ENCODE measurements around the gene ST6GALNAC2.
A peak's percentile ranks its signal among the peaks of the same experiment; 100 is the strongest.
"Not testable (repeated sequence)": the region's sequence is repeated elsewhere in the genome, so short reads cannot be mapped to it uniquely, and the experiment has no call there.

ST6GALNAC2 gene

DNA sequence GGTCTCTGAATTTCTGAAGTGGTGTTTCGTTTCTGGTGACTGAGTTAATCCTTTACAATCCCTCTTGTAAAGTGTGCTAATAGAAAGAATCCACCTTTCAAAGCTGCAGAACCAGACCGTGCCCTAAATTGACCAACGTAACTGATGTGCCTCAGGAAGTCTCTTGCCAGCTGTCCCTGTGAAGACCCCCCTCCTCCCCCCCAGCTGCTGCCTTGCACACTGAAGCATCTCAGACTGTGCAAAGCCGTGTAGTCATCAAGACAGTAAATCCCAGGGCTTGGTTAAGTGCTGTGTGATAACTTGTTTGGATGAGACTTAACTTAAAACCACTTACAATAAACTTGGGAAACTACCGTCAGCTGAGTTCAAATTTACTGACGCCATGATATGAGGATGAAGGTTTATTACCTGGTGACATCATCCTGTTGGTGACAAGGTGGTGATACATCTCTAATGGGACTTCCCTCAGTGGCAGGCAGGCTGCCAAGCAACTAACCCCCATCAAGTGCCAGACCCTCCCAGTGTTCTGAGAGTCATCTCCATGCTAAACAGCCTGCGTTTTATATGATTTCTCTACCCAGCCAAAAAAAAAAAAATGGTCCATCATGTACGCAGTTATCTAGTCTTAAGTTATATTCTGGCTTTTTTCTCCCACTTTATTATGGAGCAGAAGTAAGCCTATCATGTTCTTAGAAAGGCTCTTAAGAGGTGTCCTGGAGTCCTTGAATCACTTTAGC, 20.5 kb downstream of the ST6GALNAC2 start:
- not testable (repeated sequence) for H3K27ac ChIP-seq (ENCODE audit: low read depth, low read length); H3K9me3 ChIP-seq (ENCODE audit: control insufficient read depth in 1 of 2, low read length in 2 of 2); H3K27me3 ChIP-seq (ENCODE audit: control insufficient read depth in 1 of 2, insufficient read depth in 2 of 2, low read length in 2 of 2); H3K9ac ChIP-seq (ENCODE audit: low read depth in 1 of 2, low read length in 2 of 2); H3K4me3 ChIP-seq (ENCODE audit: low read depth in 1 of 2, low read length in 2 of 2)
- peaks cover 15 to 21% of the 10 kb centered on the region in 2 donors for H3K4me1 ChIP-seq (ENCODE audit: control insufficient read depth in 1 of 2, insufficient read depth in 2 of 2, low read length in 2 of 2)
- H3K36me3 ChIP-seq (ENCODE audit: control insufficient read depth in 1 of 2, insufficient read depth in 2 of 2, low read length in 2 of 2): peaks cover 13 to 43% of the 10 kb centered on the region in 2 donors

DNA sequence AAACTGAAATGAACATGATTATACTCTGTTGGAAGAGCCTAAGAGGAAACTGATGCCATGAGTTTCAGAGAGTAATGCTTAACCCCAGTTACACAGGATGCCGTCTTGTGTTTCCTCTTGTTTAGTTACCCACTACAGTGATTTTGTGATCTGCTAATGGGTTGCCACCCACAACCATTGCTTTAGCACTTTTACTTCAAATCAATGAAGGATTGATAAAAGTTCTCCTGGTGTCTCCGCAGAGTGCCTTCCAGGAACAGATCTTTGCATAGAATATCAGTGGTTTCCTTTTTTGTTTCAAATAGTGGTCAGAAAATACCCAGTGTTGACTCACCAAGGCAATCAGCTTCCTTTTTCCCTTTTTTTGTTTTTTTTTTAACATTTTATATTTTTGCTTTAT, 22.3 kb downstream of the ST6GALNAC2 start:
- H3K36me3 ChIP-seq (ENCODE audit: control insufficient read depth in 1 of 2, insufficient read depth in 2 of 2, low read length in 2 of 2): peaks cover 13 to 43% of the 10 kb centered on the region in 2 donors
- not testable (repeated sequence) for H3K27ac ChIP-seq (ENCODE audit: low read depth, low read length); H3K9me3 ChIP-seq (ENCODE audit: control insufficient read depth in 1 of 2, low read length in 2 of 2); H3K9ac ChIP-seq (ENCODE audit: low read depth in 1 of 2, low read length in 2 of 2); H3K4me3 ChIP-seq (ENCODE audit: low read depth in 1 of 2, low read length in 2 of 2); H3K27me3 ChIP-seq (ENCODE audit: control insufficient read depth in 1 of 2, insufficient read depth in 2 of 2, low read length in 2 of 2)
- H3K4me1 ChIP-seq (ENCODE audit: control insufficient read depth in 1 of 2, insufficient read depth in 2 of 2, low read length in 2 of 2): peaks cover 32 to 33% of the 10 kb centered on the region in 2 donors

DNA sequence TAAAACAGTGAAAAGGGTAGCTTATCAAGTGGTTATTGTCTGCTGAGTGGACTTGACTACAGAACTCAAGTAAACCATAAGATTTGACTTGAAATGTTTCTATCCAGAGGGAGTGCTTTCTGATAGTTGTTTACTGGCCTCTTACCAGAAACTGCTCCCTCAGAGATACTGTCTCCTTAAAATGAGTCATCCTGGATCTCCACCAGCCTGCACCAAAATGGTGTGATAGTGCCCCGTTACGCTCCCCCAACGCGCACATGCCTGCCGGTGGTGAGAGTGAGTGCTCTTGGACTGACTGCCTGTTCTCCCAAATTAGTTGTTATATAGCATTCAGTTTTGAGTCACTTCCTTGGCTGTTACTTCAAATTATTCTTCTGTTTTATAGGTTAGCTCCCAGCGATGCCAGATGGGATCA, 22.9 kb downstream of the ST6GALNAC2 start:
- Histone ChIP-seq H3K36me3 (ENCODE audit: control insufficient read depth in 1 of 2, insufficient read depth in 2 of 2, low read length in 2 of 2) (peaks cover 13 to 43% of the 10 kb centered on the region in 2 donors), H3K4me3 (ENCODE audit: low read depth in 1 of 2, low read length in 2 of 2) (no peak overlapping the region), H3K9me3 (ENCODE audit: control insufficient read depth in 1 of 2, low read length in 2 of 2) (no peaks in the 10 kb centered on the region), H3K9ac (ENCODE audit: low read depth in 1 of 2, low read length in 2 of 2) (no peak overlapping the region), H3K27ac (ENCODE audit: low read depth, low read length) (no peak overlapping the region), H3K27me3 (ENCODE audit: control insufficient read depth in 1 of 2, insufficient read depth in 2 of 2, low read length in 2 of 2) (no peaks in the 10 kb centered on the region), H3K4me1 (ENCODE audit: control insufficient read depth in 1 of 2, insufficient read depth in 2 of 2, low read length in 2 of 2) (peaks cover 33 to 35% of the 10 kb centered on the region in 2 donors)

DNA sequence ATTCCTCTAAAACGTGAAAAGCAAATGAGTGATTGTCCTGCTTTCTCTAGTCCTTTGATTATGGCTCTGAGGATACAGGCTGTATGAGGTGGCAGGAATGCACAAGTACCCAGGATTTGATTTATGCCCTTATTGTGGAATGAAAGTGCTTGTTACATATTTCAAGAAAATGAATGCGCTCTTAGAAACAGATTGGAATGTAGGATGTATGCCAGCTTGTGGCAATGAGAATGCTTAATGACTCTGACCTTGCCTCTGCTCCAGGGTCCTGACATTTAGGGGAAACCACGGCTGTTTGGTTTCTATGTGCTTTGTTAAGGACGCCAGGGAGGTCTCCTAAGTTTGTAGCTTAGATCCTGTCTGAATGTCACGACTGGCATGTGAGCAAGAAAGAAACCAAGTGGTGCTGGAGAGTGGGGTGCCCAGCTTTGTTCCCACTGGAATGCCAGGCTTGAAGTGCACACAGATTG, 23.8 kb downstream of the ST6GALNAC2 start:
- H3K4me1 ChIP-seq (ENCODE audit: control insufficient read depth in 1 of 2, insufficient read depth in 2 of 2, low read length in 2 of 2): peaks cover 33 to 38% of the 10 kb centered on the region in 2 donors
- H3K27me3 ChIP-seq (ENCODE audit: control insufficient read depth in 1 of 2, insufficient read depth in 2 of 2, low read length in 2 of 2): no peaks in the 10 kb centered on the region
- no peaks in the 10 kb centered on the region for H3K9me3 ChIP-seq (ENCODE audit: control insufficient read depth in 1 of 2, low read length in 2 of 2)
- H3K4me3 ChIP-seq (ENCODE audit: low read depth in 1 of 2, low read length in 2 of 2): no peak overlapping the region
- no peak overlapping the region for H3K9ac ChIP-seq (ENCODE audit: low read depth in 1 of 2, low read length in 2 of 2)
- peak overlapping the region; percentile 41 for H3K27ac ChIP-seq (ENCODE audit: low read depth, low read length)
- peaks cover 13 to 39% of the 10 kb centered on the region in 2 donors for H3K36me3 ChIP-seq (ENCODE audit: control insufficient read depth in 1 of 2, insufficient read depth in 2 of 2, low read length in 2 of 2)

DNA sequence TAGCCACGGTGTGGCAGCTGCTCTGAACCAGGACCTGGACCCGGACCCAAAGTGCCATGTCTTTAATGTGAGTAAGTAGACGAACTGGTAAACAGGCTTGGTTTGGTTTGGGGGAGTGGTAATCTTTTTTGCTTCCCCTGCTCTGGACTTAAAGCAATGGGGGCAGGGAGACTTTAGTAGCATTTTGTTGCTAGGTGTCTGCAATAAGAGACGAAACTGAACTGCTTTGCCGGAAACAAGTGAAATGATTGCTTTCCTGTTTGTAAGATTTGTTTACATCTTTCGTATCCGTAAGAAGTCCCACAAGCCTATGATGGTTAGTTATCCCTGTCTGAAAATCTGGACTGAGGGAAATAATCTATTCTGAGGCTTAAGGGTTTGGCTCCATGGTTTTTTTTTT, 24.3 kb downstream of the ST6GALNAC2 start:
- Histone ChIP-seq H3K9ac (ENCODE audit: low read depth in 1 of 2, low read length in 2 of 2) (peak overlapping the region in 1 of 2 donors; percentile 32), H3K27ac (ENCODE audit: low read depth, low read length) (no peak overlapping the region), H3K4me1 (ENCODE audit: control insufficient read depth in 1 of 2, insufficient read depth in 2 of 2, low read length in 2 of 2) (peaks cover 36 to 38% of the 10 kb centered on the region in 2 donors), H3K27me3 (ENCODE audit: control insufficient read depth in 1 of 2, insufficient read depth in 2 of 2, low read length in 2 of 2) (no peaks in the 10 kb centered on the region), H3K36me3 (ENCODE audit: control insufficient read depth in 1 of 2, insufficient read depth in 2 of 2, low read length in 2 of 2) (peaks cover 13 to 34% of the 10 kb centered on the region in 2 donors), H3K9me3 (ENCODE audit: control insufficient read depth in 1 of 2, low read length in 2 of 2) (no peaks in the 10 kb centered on the region), H3K4me3 (ENCODE audit: low read depth in 1 of 2, low read length in 2 of 2) (peak overlapping the region in 1 of 2 donors; percentile 25)

DNA sequence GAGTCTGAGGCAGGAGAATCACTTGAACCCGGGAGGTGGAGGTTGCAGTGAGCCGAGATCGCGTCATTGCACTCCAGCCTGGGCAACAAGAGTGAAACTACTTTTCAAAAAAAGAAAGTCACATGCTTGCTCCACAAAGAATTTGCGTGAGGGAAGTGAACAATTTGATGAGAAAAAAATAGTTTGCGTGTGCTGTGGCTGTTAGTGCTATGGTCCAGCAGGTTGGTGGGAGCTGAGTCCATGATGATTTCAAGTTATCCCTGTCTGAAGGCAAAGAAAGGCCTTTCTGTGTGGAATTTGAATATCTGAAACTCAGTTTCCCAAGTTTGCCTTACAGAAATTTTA, 24.8 kb downstream of the ST6GALNAC2 start:
- no peak overlapping the region for H3K27ac ChIP-seq (ENCODE audit: low read depth, low read length)
- no peaks in the 10 kb centered on the region for H3K9me3 ChIP-seq (ENCODE audit: control insufficient read depth in 1 of 2, low read length in 2 of 2)

DNA sequence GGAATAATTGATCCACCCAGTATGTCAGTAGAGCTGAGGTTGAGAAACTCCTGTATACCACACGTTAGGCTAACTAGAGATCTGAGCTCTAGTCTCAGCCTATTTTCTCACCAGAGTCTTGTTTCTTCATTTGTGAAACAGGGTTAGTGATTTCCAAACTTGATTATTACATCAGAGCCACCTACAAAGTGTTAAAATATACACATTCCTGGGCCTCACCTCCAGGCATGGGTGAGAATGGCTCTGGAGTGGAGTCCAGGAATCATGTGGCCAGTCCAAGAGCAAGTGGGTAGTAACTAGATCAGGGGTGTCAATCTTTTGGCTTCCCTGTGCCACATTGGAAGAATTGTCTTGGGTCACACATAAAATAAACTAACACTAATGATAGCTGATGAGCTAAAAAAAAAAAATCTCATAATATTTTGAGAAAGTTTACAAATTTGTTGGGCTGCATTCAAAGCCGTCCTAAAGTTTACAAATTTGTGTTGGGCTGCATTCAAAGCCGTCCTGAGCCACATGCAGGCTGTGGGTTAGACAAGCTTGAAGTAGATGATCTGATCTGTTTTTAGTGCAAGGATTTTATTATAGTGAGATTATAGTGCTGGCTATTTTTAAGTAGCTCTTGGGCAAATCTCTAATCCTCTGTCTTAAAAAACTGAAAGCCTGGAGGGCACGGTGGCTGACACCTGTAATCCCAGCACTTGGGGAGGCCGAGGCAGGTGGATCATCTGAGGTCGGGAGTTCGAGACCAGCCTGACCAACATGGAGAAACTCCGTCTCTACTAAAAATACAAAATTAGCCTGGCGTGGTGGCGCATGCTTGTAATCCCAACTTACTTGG, 25.4 kb downstream of the ST6GALNAC2 start:
- H3K27me3 ChIP-seq (ENCODE audit: control insufficient read depth in 1 of 2, insufficient read depth in 2 of 2, low read length in 2 of 2): no peaks in the 10 kb centered on the region
- H3K9ac ChIP-seq (ENCODE audit: low read depth in 1 of 2, low read length in 2 of 2): peak overlapping the region in 1 of 2 donors; percentile 43
- H3K4me1 ChIP-seq (ENCODE audit: control insufficient read depth in 1 of 2, insufficient read depth in 2 of 2, low read length in 2 of 2): peaks cover 37 to 38% of the 10 kb centered on the region in 2 donors
- no peak overlapping the region for H3K4me3 ChIP-seq (ENCODE audit: low read depth in 1 of 2, low read length in 2 of 2)
- H3K36me3 ChIP-seq (ENCODE audit: control insufficient read depth in 1 of 2, insufficient read depth in 2 of 2, low read length in 2 of 2): peaks cover 8 to 24% of the 10 kb centered on the region in 2 donors
- no peak overlapping the region for H3K27ac ChIP-seq (ENCODE audit: low read depth, low read length)
- no peaks in the 10 kb centered on the region for H3K9me3 ChIP-seq (ENCODE audit: control insufficient read depth in 1 of 2, low read length in 2 of 2)

More for the DNA sequence above, 24.8 kb downstream of the ST6GALNAC2 start:
- peaks cover 9 to 30% of the 10 kb centered on the region in 2 donors for H3K36me3 ChIP-seq (ENCODE audit: control insufficient read depth in 1 of 2, insufficient read depth in 2 of 2, low read length in 2 of 2)
- peak overlapping the region; percentile 32 to 43 for H3K9ac ChIP-seq (ENCODE audit: low read depth in 1 of 2, low read length in 2 of 2)
- H3K4me3 ChIP-seq (ENCODE audit: low read depth in 1 of 2, low read length in 2 of 2): peak overlapping the region in 1 of 2 donors; percentile 25
- no peaks in the 10 kb centered on the region for H3K27me3 ChIP-seq (ENCODE audit: control insufficient read depth in 1 of 2, insufficient read depth in 2 of 2, low read length in 2 of 2)
- H3K4me1 ChIP-seq (ENCODE audit: control insufficient read depth in 1 of 2, insufficient read depth in 2 of 2, low read length in 2 of 2): peaks cover 37 to 38% of the 10 kb centered on the region in 2 donors

DNA sequence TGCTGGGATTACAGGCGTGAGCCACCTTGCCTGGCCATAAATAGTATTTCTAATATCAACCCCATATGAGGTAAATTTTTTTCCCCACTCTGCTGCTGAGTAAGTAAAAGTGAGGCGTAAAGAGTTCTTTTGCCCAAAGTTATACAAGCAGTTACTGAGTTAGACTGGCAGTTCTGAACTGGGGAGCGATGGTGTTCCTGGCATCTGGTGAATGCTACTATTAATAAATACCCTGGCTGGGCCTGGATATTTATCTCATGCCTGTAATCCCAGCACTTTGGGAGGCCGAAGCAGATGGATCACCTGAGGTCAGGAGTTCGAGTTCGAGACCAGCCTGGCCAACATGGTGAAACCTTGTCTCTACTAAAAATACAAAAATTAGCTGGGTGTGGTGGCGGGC, 26.2 kb downstream of the ST6GALNAC2 start:
- not testable (repeated sequence) for H3K27ac ChIP-seq (ENCODE audit: low read depth, low read length); H3K9me3 ChIP-seq (ENCODE audit: control insufficient read depth in 1 of 2, low read length in 2 of 2); H3K27me3 ChIP-seq (ENCODE audit: control insufficient read depth in 1 of 2, insufficient read depth in 2 of 2, low read length in 2 of 2)
- peaks cover 37 to 38% of the 10 kb centered on the region in 2 donors for H3K4me1 ChIP-seq (ENCODE audit: control insufficient read depth in 1 of 2, insufficient read depth in 2 of 2, low read length in 2 of 2)
- H3K36me3 ChIP-seq (ENCODE audit: control insufficient read depth in 1 of 2, insufficient read depth in 2 of 2, low read length in 2 of 2): peaks cover 8 to 16% of the 10 kb centered on the region in 2 donors
- H3K4me3 ChIP-seq (ENCODE audit: low read depth in 1 of 2, low read length in 2 of 2): peak overlapping the region in 1 of 2 donors; percentile 16
- H3K9ac ChIP-seq (ENCODE audit: low read depth in 1 of 2, low read length in 2 of 2): peak overlapping the region in 1 of 2 donors; percentile 91

DNA sequence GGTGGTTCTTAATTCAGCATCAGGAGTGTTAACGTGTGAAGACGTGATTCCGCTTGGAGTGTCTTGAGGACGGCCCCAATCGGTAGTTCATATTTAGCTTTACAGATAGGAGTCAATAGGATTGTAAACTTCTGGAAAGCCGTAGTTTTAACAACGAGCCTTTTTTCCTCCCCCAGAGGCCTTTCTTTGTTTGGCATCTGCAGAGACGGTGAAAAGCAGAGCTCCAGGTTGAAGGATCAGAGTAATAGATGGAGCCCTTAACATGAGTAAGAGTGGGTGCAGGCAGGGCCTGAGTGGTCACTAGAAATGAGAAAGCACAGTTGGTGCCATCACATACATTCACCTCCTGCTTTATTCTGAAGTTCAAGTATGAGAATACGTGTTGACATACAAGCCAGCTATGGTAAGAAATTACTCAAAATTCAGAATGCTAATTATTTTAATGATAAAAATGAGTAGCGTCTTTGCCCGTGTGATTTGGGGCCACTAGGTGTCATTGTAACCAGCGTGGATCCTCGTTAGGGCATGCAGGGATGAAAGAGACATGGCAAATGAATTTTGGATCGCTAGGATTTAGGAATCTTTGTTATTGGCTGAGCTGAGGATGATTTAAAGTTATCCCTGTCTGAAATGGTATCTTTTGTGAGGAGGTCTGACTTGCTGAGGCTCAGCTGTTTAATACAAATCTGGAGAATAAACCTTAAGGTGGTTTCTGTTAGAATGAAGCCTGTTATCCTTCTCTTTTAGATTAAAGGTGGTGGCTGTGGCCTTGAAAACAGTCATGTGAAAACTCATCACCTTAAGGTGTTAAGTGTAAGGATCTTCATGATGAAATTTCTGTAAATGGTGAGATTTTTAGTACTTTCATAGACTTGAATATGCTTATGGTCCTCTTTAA, 27.2 kb downstream of the ST6GALNAC2 start:
- Histone ChIP-seq H3K4me1 (ENCODE audit: control insufficient read depth in 1 of 2, insufficient read depth in 2 of 2, low read length in 2 of 2) (peaks cover 37 to 38% of the 10 kb centered on the region in 2 donors), H3K36me3 (ENCODE audit: control insufficient read depth in 1 of 2, insufficient read depth in 2 of 2, low read length in 2 of 2) (peaks cover 8 to 16% of the 10 kb centered on the region in 2 donors), H3K4me3 (ENCODE audit: low read depth in 1 of 2, low read length in 2 of 2) (peak overlapping the region; percentile 93 to 96), H3K27ac (ENCODE audit: low read depth, low read length) (no peak overlapping the region), H3K9me3 (ENCODE audit: control insufficient read depth in 1 of 2, low read length in 2 of 2) (no peaks in the 10 kb centered on the region), H3K27me3 (ENCODE audit: control insufficient read depth in 1 of 2, insufficient read depth in 2 of 2, low read length in 2 of 2) (no peaks in the 10 kb centered on the region), H3K9ac (ENCODE audit: low read depth in 1 of 2, low read length in 2 of 2) (peak overlapping the region; percentile 91 to 92)
